ENCODE measurements around the gene UBA3. TPM values are rescaled to one million over a fixed set of nuclear protein-coding genes. Genes with fewer than 3 reads are reported as not detected.
A peak's percentile ranks its signal among the peaks of the same experiment; 100 is the strongest.

The UBA3 gene
- total RNA-seq, 1 donor from 2014 or later: 113 TPM

DNA sequence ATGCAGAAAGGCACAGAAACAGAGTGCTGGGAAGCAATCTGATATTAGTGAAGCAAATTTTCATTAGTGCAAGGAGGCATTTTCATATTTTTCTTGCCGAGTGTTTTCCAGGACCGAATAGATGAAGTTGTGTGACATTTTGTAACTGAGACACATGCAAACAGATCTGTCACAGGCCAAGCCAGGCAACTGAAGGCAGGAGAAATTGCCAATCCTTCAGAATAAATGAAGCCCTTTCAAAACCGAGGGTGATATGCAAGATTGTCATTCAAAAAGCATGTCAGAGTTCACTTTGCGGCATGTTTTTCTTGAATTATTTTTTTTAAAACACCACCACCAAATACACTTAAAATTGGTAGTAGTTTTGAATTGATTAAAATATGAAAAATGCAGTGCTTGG lies 36.0 kb upstream of the UBA3 start:
- no peaks in the 10 kb centered on the region for H3K9me3 Mint-ChIP-seq
- H3K4me3 Mint-ChIP-seq: no peak overlapping the region
- H3K4me1 Mint-ChIP-seq (ENCODE audit: low read depth): peaks cover 12% of the 10 kb centered on the region
- intact Hi-C loops (cut with micrococcal nuclease): no loop called here
- H3K36me3 Mint-ChIP-seq (ENCODE audit: low read depth): peaks cover 2% of the 10 kb centered on the region
- DNase-seq (ENCODE audit: low spot score): no peak
- no peaks in the 10 kb centered on the region for H3K27me3 Mint-ChIP-seq (ENCODE audit: insufficient read depth)
- no peak overlapping the region for H3K27ac Mint-ChIP-seq

DNA sequence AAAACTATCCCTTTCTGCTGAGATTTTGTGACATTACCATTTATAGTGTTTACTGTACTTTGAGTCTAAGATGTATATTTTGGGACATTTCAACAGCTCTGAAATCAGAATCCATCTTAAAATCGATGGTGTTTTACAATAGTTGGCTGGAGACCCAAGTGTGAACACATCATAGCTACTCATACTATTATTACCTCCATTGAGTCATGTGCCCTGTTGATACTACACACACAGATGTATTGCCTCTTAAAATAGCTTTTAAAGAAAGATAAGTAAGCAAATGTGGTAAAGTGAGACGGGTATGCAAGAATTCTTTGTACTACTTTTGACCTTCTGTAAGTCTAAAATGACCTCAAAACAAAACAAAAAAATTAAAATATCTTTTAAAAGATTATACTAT lies 35.6 kb upstream of the UBA3 start:
- Mint-ChIP-seq H3K27ac (no peak overlapping the region), H3K9me3 (no peaks in the 10 kb centered on the region), H3K36me3 (ENCODE audit: low read depth) (peaks cover 2% of the 10 kb centered on the region), H3K27me3 (ENCODE audit: insufficient read depth) (no peaks in the 10 kb centered on the region), H3K4me3 (no peak overlapping the region), H3K4me1 (ENCODE audit: low read depth) (peaks cover 12% of the 10 kb centered on the region)
- DNase-seq (ENCODE audit: low spot score): no peak
- intact Hi-C loops (cut with micrococcal nuclease): no loop called here

DNA sequence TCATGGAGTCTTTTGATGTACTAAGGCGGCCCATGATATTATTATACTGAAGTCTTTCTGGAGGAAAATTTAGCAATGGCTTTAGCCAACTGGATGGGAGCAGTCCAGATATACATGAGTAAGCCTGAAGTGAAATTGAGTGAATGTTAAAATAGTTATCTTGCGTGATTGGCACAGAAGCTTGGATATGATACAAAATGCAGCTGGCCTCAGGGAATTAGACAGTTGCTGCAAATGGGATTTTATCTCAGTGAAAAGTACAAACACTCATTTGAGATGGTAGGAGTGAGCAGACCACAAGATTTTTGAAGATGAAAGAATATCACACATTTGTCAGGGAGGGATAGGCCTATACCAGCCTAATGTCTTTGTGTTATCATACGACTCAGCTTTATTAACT lies 33.4 kb upstream of the UBA3 start:
- Mint-ChIP-seq H3K9me3 (no peaks in the 10 kb centered on the region), H3K4me3 (no peak overlapping the region), H3K36me3 (ENCODE audit: low read depth) (peaks cover 2% of the 10 kb centered on the region), H3K4me1 (ENCODE audit: low read depth) (peaks cover 11% of the 10 kb centered on the region), H3K27ac (no peak overlapping the region), H3K27me3 (ENCODE audit: insufficient read depth) (no peaks in the 10 kb centered on the region)
- intact Hi-C loops (cut with micrococcal nuclease): no loop called here
- DNase-seq (ENCODE audit: low spot score): no peak

DNA sequence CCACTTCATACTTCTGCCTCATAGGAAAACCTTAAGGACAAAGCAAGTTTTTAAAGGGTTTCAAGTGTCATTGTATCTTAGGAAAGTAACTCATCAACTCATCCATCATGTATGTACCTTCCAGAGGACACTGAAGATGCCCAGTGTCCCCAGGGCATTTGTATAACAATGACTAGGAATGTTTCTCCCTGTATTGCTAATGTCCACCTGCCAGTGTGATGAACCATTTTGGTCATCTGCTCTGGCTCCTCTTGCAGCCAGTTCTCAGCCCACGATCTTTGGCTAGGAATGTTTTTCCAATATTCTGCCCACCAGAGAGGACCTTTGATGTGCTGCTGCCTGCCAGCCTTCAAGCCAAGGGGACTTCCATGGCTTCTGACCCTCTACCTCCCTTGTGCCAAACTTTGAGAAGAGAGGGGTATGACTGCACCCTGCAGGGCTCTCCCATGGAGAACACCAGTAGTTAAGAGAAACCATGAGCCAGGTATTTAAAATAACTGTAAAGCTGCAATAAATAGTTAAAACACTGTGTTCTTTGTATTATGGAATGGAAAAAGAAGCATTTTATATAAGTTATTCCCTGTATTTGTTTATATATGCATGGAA lies 30.9 kb upstream of the UBA3 start:
- DNase-seq (ENCODE audit: low spot score): no peak
- Mint-ChIP-seq H3K36me3 (ENCODE audit: low read depth) (peaks cover 6% of the 10 kb centered on the region), H3K4me3 (no peak overlapping the region), H3K27ac (no peak overlapping the region), H3K27me3 (ENCODE audit: insufficient read depth) (no peaks in the 10 kb centered on the region), H3K9me3 (no peaks in the 10 kb centered on the region), H3K4me1 (ENCODE audit: low read depth) (peaks cover 16% of the 10 kb centered on the region)
- intact Hi-C loops (cut with micrococcal nuclease): no loop called here

DNA sequence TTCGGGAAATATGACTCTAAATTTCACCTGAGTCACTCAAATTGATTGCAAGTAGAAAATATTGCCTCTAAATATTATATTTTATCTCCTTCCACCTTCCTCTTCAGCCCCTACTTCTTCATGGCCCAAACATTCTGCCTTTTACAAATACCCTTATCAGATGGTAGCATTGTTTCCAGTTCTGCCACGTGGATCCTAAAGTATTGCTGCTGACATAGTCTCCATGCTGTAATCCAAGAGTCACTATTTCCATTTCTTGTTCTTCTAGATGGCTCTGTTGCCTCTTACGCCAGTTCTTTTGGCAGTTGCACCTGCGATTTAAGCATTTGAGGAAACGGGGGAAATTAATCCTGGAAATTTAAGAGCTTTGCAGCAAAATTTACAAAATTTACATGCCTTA lies 28.6 kb upstream of the UBA3 start:
- no peaks in the 10 kb centered on the region for H3K27me3 Mint-ChIP-seq (ENCODE audit: insufficient read depth)

DNA sequence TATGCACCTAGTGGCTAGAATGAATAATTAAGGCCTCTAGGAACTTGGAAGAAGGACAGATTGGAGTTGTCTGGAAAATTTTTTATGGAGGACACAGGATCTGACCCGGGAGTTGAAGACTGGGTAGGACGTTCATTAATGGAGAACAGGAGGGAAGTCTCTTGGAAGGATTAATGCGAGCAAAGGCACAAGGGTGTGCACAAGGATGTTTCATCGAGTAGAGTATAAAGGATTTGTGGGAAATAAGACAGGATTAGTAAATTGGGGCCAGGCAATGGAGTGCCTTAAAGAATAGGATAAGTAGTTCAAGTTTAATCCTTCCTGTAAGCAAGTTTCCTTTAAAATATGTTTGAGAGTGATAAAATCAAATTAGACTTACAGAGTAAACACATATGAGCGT lies 27.7 kb upstream of the UBA3 start:
- Mint-ChIP-seq H3K4me1 (ENCODE audit: low read depth) (peaks cover 27% of the 10 kb centered on the region), H3K9me3 (no peaks in the 10 kb centered on the region), H3K36me3 (ENCODE audit: low read depth) (peaks cover 31% of the 10 kb centered on the region), H3K4me3 (no peak overlapping the region), H3K27ac (no peak overlapping the region), H3K27me3 (ENCODE audit: insufficient read depth) (no peaks in the 10 kb centered on the region)
- intact Hi-C loops (cut with micrococcal nuclease): loop anchor here (2.0 kb wide), 1 partner anchor 25 kb away; no protein-coding TSS in a partner anchor
- DNase-seq (ENCODE audit: low spot score): no peak

More for the DNA sequence above, 28.6 kb upstream of the UBA3 start:
- intact Hi-C loops (cut with micrococcal nuclease): no loop called here
- Mint-ChIP-seq H3K36me3 (ENCODE audit: low read depth) (peaks cover 23% of the 10 kb centered on the region), H3K4me3 (no peak overlapping the region), H3K9me3 (no peaks in the 10 kb centered on the region), H3K4me1 (ENCODE audit: low read depth) (peaks cover 22% of the 10 kb centered on the region), H3K27ac (no peak overlapping the region)
- DNase-seq (ENCODE audit: low spot score): no peak

DNA sequence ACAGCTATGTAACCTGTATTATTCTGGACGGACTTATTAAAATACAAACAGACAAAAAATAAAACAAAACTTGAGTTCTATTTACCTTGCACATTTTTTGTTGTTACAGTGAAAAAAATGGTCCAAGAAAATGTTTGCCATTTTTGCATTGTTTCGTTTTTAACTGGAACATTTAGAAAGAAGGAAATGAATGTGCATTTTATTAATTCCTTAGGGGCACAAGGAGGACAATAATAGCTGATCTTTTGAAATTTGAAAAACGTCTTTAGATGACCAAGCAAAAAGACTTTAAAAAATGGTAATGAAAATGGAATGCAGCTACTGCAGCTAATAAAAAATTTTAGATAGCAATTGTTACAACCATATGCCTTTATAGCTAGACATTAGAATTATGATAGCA lies 25.2 kb upstream of the UBA3 start:
- no peak overlapping the region for H3K4me3 Mint-ChIP-seq
- no peak overlapping the region for H3K27ac Mint-ChIP-seq
- H3K4me1 Mint-ChIP-seq (ENCODE audit: low read depth): peaks cover 34% of the 10 kb centered on the region
- DNase-seq (ENCODE audit: low spot score): no peak
- no peaks in the 10 kb centered on the region for H3K27me3 Mint-ChIP-seq (ENCODE audit: insufficient read depth)
- H3K36me3 Mint-ChIP-seq (ENCODE audit: low read depth): peaks cover 44% of the 10 kb centered on the region
- intact Hi-C loops (cut with micrococcal nuclease): loop anchor here (1.0 kb wide), 1 partner anchor 10 kb away; no protein-coding TSS in a partner anchor
- no peaks in the 10 kb centered on the region for H3K9me3 Mint-ChIP-seq

DNA sequence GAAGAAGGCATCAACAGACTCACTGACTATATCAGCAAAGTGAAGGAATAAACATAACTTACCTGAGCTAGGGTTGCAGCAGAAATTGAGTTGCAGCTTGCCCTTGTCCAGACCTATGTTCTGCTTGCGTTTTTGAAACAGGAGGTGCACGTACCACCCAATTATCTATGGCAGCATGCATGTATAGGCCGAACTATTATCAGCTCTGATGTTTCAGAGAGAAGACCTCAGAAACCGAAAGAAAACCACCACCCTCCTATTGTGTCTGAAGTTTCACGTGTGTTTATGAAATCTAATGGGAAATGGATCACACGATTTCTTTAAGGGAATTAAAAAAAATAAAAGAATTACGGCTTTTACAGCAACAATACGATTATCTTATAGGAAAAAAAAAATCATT lies 24.4 kb upstream of the UBA3 start:
- H3K27me3 Mint-ChIP-seq (ENCODE audit: insufficient read depth): no peaks in the 10 kb centered on the region
- H3K4me3 Mint-ChIP-seq: no peak overlapping the region
- H3K9me3 Mint-ChIP-seq: no peaks in the 10 kb centered on the region
- intact Hi-C loops (cut with micrococcal nuclease): no loop called here
- peaks cover 41% of the 10 kb centered on the region for H3K4me1 Mint-ChIP-seq (ENCODE audit: low read depth)
- peaks cover 50% of the 10 kb centered on the region for H3K36me3 Mint-ChIP-seq (ENCODE audit: low read depth)
- DNase-seq (ENCODE audit: low spot score): no peak
- H3K27ac Mint-ChIP-seq: no peak overlapping the region

DNA sequence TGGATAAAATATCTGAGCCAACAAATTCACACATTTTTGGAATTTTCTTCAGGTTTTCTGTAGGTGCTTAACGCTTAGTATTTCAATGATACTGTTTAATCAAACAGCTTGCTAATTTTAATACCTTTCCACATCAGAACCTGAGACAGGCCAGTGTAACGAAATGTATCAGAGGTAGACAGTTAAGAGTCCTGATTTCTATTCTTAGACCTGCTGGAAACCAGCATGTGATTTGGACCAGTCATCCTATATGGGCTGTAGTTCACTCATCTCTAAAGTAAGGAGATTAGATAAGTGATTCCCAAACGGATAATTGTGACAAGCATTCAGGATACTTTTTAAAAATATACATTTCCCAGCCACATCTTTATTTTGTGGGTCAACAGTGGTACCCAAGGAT lies 23.0 kb upstream of the UBA3 start:
- Mint-ChIP-seq H3K9me3 (no peaks in the 10 kb centered on the region), H3K4me3 (no peak overlapping the region), H3K27ac (no peak overlapping the region), H3K4me1 (ENCODE audit: low read depth) (peaks cover 49% of the 10 kb centered on the region), H3K36me3 (ENCODE audit: low read depth) (peaks cover 54% of the 10 kb centered on the region), H3K27me3 (ENCODE audit: insufficient read depth) (no peaks in the 10 kb centered on the region)
- no peak for DNase-seq (ENCODE audit: low spot score)
- intact Hi-C loops (cut with micrococcal nuclease): no loop called here

DNA sequence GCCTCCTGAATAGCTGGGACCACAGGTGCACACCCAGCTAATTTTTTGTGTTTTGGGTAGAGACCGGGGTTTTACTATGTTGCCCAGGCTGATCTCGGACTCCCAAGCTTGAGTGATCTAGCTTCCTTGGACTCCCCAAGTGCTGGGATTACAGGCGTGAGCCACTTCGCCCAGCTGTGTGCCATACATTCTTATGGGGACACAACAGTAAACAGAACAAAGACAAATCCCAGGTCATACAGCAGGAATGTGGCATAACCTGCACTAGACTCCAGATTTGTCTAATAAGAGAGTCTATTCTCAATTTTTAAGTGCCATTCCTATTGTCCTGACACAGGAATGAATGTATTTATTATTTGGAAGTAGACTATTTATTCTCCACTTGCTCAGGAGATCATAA lies 22.2 kb upstream of the UBA3 start:
- no peak for DNase-seq (ENCODE audit: low spot score)
- intact Hi-C loops (cut with micrococcal nuclease): no loop called here
- H3K27me3 Mint-ChIP-seq (ENCODE audit: insufficient read depth): no peaks in the 10 kb centered on the region
- H3K4me3 Mint-ChIP-seq: no peak overlapping the region
- H3K36me3 Mint-ChIP-seq (ENCODE audit: low read depth): peaks cover 54% of the 10 kb centered on the region
- H3K9me3 Mint-ChIP-seq: no peaks in the 10 kb centered on the region
- peak overlapping the region; percentile 9 for H3K27ac Mint-ChIP-seq
- H3K4me1 Mint-ChIP-seq (ENCODE audit: low read depth): peaks cover 49% of the 10 kb centered on the region

DNA sequence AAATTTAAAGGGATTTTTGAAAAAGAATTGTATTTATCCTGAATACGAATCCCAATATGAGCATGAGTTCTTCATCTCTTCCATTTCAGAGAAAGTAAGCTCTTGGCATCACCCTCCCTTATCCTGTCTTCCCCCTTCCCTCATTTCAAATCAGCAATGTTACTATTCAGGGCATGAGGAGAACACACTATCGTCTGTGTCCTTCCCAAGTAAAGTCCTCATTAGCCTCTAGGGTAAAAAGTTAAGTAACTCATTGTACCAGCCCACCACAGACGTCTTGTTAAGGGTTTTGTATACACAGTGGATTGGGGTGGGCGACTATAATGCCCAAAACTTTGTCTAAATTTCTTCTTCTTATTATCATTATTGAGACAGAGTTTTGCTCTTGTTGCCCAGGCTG lies 19.4 kb upstream of the UBA3 start:
- H3K36me3 Mint-ChIP-seq (ENCODE audit: low read depth): peaks cover 63% of the 10 kb centered on the region
- intact Hi-C loops (cut with micrococcal nuclease): no loop called here
- H3K27ac Mint-ChIP-seq: peak overlapping the region; percentile 79
- H3K27me3 Mint-ChIP-seq (ENCODE audit: insufficient read depth): no peaks in the 10 kb centered on the region
- H3K4me3 Mint-ChIP-seq: no peak overlapping the region
- H3K9me3 Mint-ChIP-seq: no peaks in the 10 kb centered on the region
- DNase-seq (ENCODE audit: low spot score): no peak
- H3K4me1 Mint-ChIP-seq (ENCODE audit: low read depth): peaks cover 71% of the 10 kb centered on the region

DNA sequence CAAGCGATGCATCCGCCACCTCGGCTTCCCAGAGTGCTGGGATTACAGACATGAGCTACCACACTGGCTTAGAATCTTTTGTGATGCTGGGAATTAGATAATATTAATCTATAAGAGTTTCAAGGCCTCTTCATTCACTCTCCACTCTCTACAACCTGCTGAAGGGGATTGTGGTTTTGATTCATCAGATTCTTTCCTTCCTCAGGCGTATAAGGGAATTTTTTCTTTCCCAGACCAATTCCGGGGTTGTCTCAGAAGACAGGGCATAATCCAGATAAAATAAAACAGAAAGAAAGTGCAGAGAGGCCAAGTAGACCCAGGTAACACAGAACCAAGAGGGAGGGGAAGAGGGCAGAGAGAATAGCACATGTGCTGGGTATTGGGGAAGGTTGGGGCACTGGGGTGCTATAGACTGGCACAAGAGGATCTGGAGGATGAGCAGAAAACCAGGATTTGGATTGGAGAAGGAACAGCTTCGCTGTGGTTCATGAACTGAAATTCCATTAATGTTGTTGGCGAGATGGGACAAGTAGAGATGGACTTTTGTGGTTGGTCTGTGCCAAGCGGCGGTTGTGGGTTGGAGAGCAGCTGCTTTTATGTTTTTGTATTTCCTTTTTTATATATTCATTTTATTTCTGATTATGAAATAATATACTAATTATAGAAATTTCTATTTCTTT lies 17.4 kb upstream of the UBA3 start:
- no peak for DNase-seq (ENCODE audit: low spot score)
- Mint-ChIP-seq H3K36me3 (ENCODE audit: low read depth) (peaks cover 48% of the 10 kb centered on the region), H3K27ac (peak overlapping the region; percentile 74), H3K27me3 (ENCODE audit: insufficient read depth) (no peaks in the 10 kb centered on the region), H3K4me3 (peak overlapping the region; percentile 33), H3K9me3 (no peaks in the 10 kb centered on the region), H3K4me1 (ENCODE audit: low read depth) (peaks cover 73% of the 10 kb centered on the region)
- intact Hi-C loops (cut with micrococcal nuclease): no loop called here

DNA sequence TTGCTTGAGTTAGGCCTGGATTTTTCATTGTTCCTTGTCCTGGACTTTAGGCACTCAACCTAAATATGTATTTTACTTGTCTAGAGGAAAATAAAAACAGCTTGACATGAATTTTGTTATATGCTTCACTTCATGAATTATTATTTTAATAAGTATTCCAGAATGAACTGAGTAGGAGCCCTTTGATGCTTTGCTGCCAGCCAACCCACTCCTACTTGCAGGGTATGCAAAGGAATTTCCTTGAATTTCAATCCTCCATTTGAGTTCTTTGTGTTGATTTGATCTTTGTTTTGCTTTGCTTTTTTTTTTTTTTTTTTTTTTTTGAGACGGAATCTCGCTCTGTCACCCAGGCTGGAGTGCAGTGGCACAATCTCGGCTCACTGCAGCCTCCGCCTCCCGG lies 16.1 kb upstream of the UBA3 start:
- intact Hi-C loops (cut with micrococcal nuclease): no loop called here
- no peaks in the 10 kb centered on the region for H3K27me3 Mint-ChIP-seq (ENCODE audit: insufficient read depth)
- peak overlapping the region; percentile 88 for H3K27ac Mint-ChIP-seq
- no peak for DNase-seq (ENCODE audit: low spot score)
- peak overlapping the region; percentile 78 for H3K4me3 Mint-ChIP-seq
- peaks cover 46% of the 10 kb centered on the region for H3K36me3 Mint-ChIP-seq (ENCODE audit: low read depth)
- peaks cover 77% of the 10 kb centered on the region for H3K4me1 Mint-ChIP-seq (ENCODE audit: low read depth)
- no peaks in the 10 kb centered on the region for H3K9me3 Mint-ChIP-seq

Measured in activated T-helper 1 cell treated with anti-CD3 and anti-CD28 coated beads, Interleukin-12 subunit alpha, Interleukin-12 subunit beta, Interleukin-2, Interleukin-4 antibody, amounts not matched to agents 30 ng/mL and 10 ng/mL and 1 ng/mL, durations not matched to agents 14 hours and 24 hours and 36 hours (primary cell).